ENCODE data around the gene CMBL.

The CMBL gene

DNA sequence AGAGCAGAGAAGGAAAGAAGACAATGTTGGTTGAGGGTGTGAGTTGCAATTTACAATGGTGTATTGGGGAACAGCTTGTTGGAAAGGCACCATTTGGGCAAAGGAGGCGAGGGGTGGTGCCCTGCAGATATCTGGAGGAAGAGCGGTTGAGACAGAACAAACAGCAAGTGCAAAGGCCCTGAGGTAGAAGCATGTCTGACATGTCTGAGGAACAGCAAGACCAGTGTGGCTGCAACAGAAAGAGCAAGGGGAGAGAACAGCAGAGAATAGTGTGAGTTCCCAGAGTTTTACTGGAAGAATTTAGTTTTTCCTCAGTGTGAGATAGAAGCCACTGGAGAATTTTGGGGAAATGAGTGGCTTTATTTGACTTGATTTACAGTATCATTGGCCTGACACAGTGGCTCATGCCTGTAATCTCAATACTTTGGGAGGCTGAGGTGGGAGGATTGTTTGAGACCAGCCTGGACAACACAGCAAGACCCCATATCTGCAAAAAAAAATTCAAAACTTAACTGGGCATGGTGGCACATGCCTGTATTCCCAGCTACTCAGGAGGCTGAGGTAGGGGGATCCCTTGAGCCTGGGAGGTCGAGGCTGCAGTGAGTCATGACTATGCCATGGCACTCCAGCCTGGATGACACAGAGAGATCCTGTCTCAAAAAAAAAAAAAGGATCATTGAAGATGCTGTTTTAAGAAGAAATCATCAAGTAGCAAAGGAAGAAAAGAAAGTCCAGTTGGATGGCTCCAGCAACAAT, 13.6 kb downstream of the CMBL start:
- H3K9ac ChIP-seq (ENCODE audit: low read depth, low read length, poor library complexity, severe bottlenecking) = no peak overlapping the region
- no peak overlapping the region for H2AFZ ChIP-seq (ENCODE audit: low read length)
- no peaks in the 10 kb centered on the region for H4K20me1 ChIP-seq (ENCODE audit: insufficient read depth, low read length, poor library complexity, severe bottlenecking)
- H3K79me2 ChIP-seq (ENCODE audit: insufficient read depth, low read length) = no peaks in the 10 kb centered on the region
- H3K4me2 ChIP-seq (ENCODE audit: low read depth, low read length, poor library complexity, severe bottlenecking) = no peak overlapping the region
- H3K4me1 ChIP-seq (ENCODE audit: insufficient read depth, low read length, poor library complexity, severe bottlenecking) = no peaks in the 10 kb centered on the region
- H3K27me3 ChIP-seq (ENCODE audit: insufficient read depth, low read length, poor library complexity, severe bottlenecking) = no peaks in the 10 kb centered on the region
- no peak overlapping the region for H3K4me3 ChIP-seq (ENCODE audit: low read length, poor library complexity, severe bottlenecking)
- H3K9me3 ChIP-seq (ENCODE audit: insufficient read depth, low read depth, low read length) = no peaks in the 10 kb centered on the region
- H3K9me2 ChIP-seq (replicated peaks; ENCODE audit: low read depth, low read length) = no peaks in the 10 kb centered on the region
- H3F3A ChIP-seq (ENCODE audit: low read depth) = no peaks in the 10 kb centered on the region
- TF ChIP-seq, protein P1, sequence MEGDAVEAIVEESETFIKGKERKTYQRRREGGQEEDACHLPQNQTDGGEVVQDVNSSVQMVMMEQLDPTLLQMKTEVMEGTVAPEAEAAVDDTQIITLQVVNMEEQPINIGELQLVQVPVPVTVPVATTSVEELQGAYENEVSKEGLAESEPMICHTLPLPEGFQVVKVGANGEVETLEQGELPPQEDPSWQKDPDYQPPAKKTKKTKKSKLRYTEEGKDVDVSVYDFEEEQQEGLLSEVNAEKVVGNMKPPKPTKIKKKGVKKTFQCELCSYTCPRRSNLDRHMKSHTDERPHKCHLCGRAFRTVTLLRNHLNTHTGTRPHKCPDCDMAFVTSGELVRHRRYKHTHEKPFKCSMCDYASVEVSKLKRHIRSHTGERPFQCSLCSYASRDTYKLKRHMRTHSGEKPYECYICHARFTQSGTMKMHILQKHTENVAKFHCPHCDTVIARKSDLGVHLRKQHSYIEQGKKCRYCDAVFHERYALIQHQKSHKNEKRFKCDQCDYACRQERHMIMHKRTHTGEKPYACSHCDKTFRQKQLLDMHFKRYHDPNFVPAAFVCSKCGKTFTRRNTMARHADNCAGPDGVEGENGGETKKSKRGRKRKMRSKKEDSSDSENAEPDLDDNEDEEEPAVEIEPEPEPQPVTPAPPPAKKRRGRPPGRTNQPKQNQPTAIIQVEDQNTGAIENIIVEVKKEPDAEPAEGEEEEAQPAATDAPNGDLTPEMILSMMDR (conservative IDR thresholded peaks at IDR 0.05; ENCODE audit: low read length) = no peak
- TF ChIP-seq EZH2phosphoT487 (IDR thresholded peaks at IDR 0.05; ENCODE audit: borderline replicate concordance) = no peak
- H3K36me3 ChIP-seq (ENCODE audit: insufficient read depth, low read length) = no peaks in the 10 kb centered on the region

DNA sequence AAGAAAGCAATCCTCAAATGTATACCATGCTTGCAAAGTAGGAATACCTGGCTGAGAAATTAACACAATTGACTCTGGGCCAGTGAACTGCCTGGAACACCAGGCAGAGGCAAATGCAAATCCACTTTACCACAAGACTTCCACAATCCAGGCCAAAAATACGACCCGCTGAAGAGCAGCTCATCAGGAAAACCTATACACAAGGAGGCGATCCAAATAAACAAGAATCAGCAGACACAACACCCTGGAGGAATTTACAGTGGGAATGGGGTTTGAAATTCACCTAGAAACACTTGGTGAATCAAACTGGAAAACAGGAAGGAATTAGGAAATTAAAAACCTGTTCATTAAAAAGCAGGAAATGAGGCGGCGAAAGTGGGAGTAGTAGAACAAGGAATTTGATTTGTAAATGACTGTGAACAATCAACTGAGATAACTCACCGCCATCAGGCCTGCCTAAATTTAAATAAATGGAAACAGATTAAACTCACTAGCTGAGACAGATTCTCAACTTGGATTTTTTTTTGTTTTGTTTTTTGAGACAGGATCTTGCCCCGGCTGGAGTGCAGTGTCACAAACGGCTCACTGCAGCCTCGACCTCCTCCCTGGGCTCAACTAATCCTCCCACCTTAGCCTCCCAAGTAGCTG, 15.9 kb downstream of the CMBL start:
- no peaks in the 10 kb centered on the region for H3K36me3 ChIP-seq (ENCODE audit: insufficient read depth, low read length)
- H3K9me2 ChIP-seq (replicated peaks; ENCODE audit: low read depth, low read length) = no peaks in the 10 kb centered on the region
- H2AFZ ChIP-seq (ENCODE audit: low read length) = no peak overlapping the region
- TF ChIP-seq EZH2phosphoT487 (IDR thresholded peaks at IDR 0.05; ENCODE audit: borderline replicate concordance) = no peak
- TF ChIP-seq, protein P1 (conservative IDR thresholded peaks at IDR 0.05; ENCODE audit: low read length) = no peak
- H3K4me1 ChIP-seq (ENCODE audit: insufficient read depth, low read length, poor library complexity, severe bottlenecking) = no peaks in the 10 kb centered on the region
- H3K4me2 ChIP-seq (ENCODE audit: low read depth, low read length, poor library complexity, severe bottlenecking) = no peak overlapping the region
- H3K9me3 ChIP-seq (ENCODE audit: insufficient read depth, low read depth, low read length) = no peaks in the 10 kb centered on the region
- no peaks in the 10 kb centered on the region for H3K79me2 ChIP-seq (ENCODE audit: insufficient read depth, low read length)
- H3K4me3 ChIP-seq (ENCODE audit: low read length, poor library complexity, severe bottlenecking) = no peak overlapping the region
- H3K9ac ChIP-seq (ENCODE audit: low read depth, low read length, poor library complexity, severe bottlenecking) = no peak overlapping the region
- no peaks in the 10 kb centered on the region for H3F3A ChIP-seq (ENCODE audit: low read depth)
- H4K20me1 ChIP-seq (ENCODE audit: insufficient read depth, low read length, poor library complexity, severe bottlenecking) = no peaks in the 10 kb centered on the region
- H3K27me3 ChIP-seq (ENCODE audit: insufficient read depth, low read length, poor library complexity, severe bottlenecking) = no peaks in the 10 kb centered on the region

DNA sequence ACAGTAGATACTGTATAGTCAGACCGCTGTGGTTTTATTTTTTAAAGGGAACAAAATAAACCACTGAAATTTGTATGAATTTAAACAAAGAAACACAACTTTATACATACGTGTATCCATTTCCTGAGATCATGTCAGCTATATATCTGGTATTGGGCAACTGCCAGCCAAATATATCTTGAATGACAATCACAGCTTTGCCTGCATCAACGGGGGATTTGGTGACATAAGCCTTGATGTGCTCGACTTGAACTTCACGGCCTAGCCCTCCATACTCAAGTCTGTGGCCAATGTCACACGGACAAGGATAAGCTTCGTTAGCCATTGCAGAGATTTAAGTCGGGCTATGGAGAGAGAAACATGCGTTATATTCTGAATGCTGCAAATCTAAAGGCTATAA, 17.3 kb downstream of the CMBL start:
- H3K4me2 ChIP-seq (ENCODE audit: low read depth, low read length, poor library complexity, severe bottlenecking) = no peak overlapping the region
- H3K9ac ChIP-seq (ENCODE audit: low read depth, low read length, poor library complexity, severe bottlenecking) = no peak overlapping the region
- no peak overlapping the region for H3K4me3 ChIP-seq (ENCODE audit: low read length, poor library complexity, severe bottlenecking)
- H4K20me1 ChIP-seq (ENCODE audit: insufficient read depth, low read length, poor library complexity, severe bottlenecking) = no peaks in the 10 kb centered on the region
- no peaks in the 10 kb centered on the region for H3K4me1 ChIP-seq (ENCODE audit: insufficient read depth, low read length, poor library complexity, severe bottlenecking)
- H3K9me2 ChIP-seq (replicated peaks; ENCODE audit: low read depth, low read length) = no peaks in the 10 kb centered on the region
- TF ChIP-seq EZH2phosphoT487 (IDR thresholded peaks at IDR 0.05; ENCODE audit: borderline replicate concordance) = no peak
- TF ChIP-seq, protein P1 (conservative IDR thresholded peaks at IDR 0.05; ENCODE audit: low read length) = no peak
- H2AFZ ChIP-seq (ENCODE audit: low read length) = no peak overlapping the region
- H3F3A ChIP-seq (ENCODE audit: low read depth) = no peaks in the 10 kb centered on the region
- H3K36me3 ChIP-seq (ENCODE audit: insufficient read depth, low read length) = no peaks in the 10 kb centered on the region
- no peaks in the 10 kb centered on the region for H3K9me3 ChIP-seq (ENCODE audit: insufficient read depth, low read depth, low read length)
- H3K79me2 ChIP-seq (ENCODE audit: insufficient read depth, low read length) = no peaks in the 10 kb centered on the region
- no peaks in the 10 kb centered on the region for H3K27me3 ChIP-seq (ENCODE audit: insufficient read depth, low read length, poor library complexity, severe bottlenecking)
